CD14-positive monocyte (primary cell): Measurements from ENCODE around the gene ALG5. TPM values are rescaled to one million over a fixed set of nuclear protein-coding genes. Genes with fewer than 3 reads are reported as not detected.

ENCODE experiments used
- DNase-seq, 3 donors: peaks; one replicate each; pipeline ENCODE4 v3.0.0-alpha.2; 2011 to 2022
- H2AFZ ChIP-seq: 2 replicates; pipeline ENCODE4 v1.6.0; 2012; ENCODE audit warnings: mild to moderate bottlenecking, low read depth, low read length, inconsistent platforms; ENCODE audit not compliant: insufficient read depth, poor library complexity, severe bottlenecking
- H3K27ac ChIP-seq, 2 donors: 1 replicate in 1 of 2; 2 replicates in 1 of 2; pipeline ENCODE4 v1.5.1; 2012 to 2013; ENCODE audit warnings: low read length in 2 of 2, control low read depth in 1 of 2, inconsistent platforms in 1 of 2, low read depth in 1 of 2, mild to moderate bottlenecking in 1 of 2
- H3K27me3 ChIP-seq, 2 donors: one replicate each; pipeline versions ENCODE4 v1.6.0 to v1.6.1; 2011 to 2013; ENCODE audit warnings: low read length in 2 of 2; ENCODE audit not compliant: control insufficient read depth in 2 of 2, insufficient read depth in 2 of 2
- H3K36me3 ChIP-seq, 2 donors: replicated peaks in 1 of 2; 1 replicate in 1 of 2; 2 replicates in 1 of 2; pipeline versions ENCODE4 v1.5.1 to v1.6.1; 2012 to 2013; ENCODE audit warnings: low read length in 2 of 2, control low read depth in 1 of 2, inconsistent platforms in 1 of 2, mild to moderate bottlenecking in 1 of 2; ENCODE audit not compliant: insufficient read depth in 2 of 2, control insufficient read depth in 1 of 2
- H3K4me1 ChIP-seq, 2 donors: 1 replicate in 1 of 2; 2 replicates in 1 of 2; pipeline versions ENCODE4 v1.5.1 to v1.6.1; 2012 to 2013; ENCODE audit warnings: low read length in 2 of 2, control low read depth in 1 of 2, inconsistent platforms in 1 of 2, mild to moderate bottlenecking in 1 of 2, moderate library complexity in 1 of 2; ENCODE audit not compliant: insufficient read depth in 2 of 2, control insufficient read depth in 1 of 2
- H3K4me2 ChIP-seq: replicated peaks from 2 replicates; pipeline ENCODE3; 2012; ENCODE audit warnings: low read length, moderate library complexity, mild to moderate bottlenecking; ENCODE audit not compliant: poor library complexity, severe bottlenecking; ENCODE audit errors: extremely low read depth
- H3K4me3 ChIP-seq, 3 experiments: fragments of 200-600 bp in 1 of 3; sonication (generic) in 1 of 3; replicated peaks in 1 of 3; 1 replicate in 2 of 3; 2 replicates in 1 of 3; pipeline ENCODE4 v1.5.1; 2011 to 2013; ENCODE audit warnings: low read length in 3 of 3, mild to moderate bottlenecking in 3 of 3, control low read depth in 2 of 3, low read depth in 2 of 3, inconsistent platforms in 1 of 3, moderate library complexity in 1 of 3
- H3K79me2 ChIP-seq: 2 replicates; pipeline ENCODE4 v1.6.0; 2012; ENCODE audit warnings: mild to moderate bottlenecking, control low read depth, inconsistent platforms, low read length, moderate library complexity; ENCODE audit not compliant: insufficient read depth
- H3K9ac ChIP-seq: 2 replicates; pipeline ENCODE4 v1.6.0; 2017; ENCODE audit warnings: low read length, mild to moderate bottlenecking; ENCODE audit not compliant: insufficient read depth, poor library complexity, severe bottlenecking
- H3K9me3 ChIP-seq, 2 donors: replicated peaks in 1 of 2; 1 replicate in 1 of 2; 2 replicates in 1 of 2; pipeline versions ENCODE4 v1.5.1 to v1.6.1; 2012 to 2013; ENCODE audit warnings: low read length in 2 of 2, control low read depth in 1 of 2; ENCODE audit not compliant: control insufficient read depth in 1 of 2, insufficient read depth in 1 of 2
- H4K20me1 ChIP-seq: 2 replicates; pipeline ENCODE4 v1.6.0; 2012; ENCODE audit warnings: mild to moderate bottlenecking, low read length, control low read depth, moderate library complexity; ENCODE audit not compliant: insufficient read depth
- H3K27ac Mint-ChIP-seq, 7 donors: one replicate each; pipeline ENCODE4 v1.8.0; 2020; ENCODE audit warnings: mild to moderate bottlenecking in 7 of 7, mixed read lengths in 7 of 7, moderate library complexity in 6 of 7, inconsistent platforms in 2 of 7
- H3K27me3 Mint-ChIP-seq, 3 donors: one replicate each; pipeline ENCODE4 v1.8.0; 2021 to 2022; ENCODE audit warnings: low read depth in 3 of 3, mild to moderate bottlenecking in 3 of 3, mixed read lengths in 3 of 3, moderate library complexity in 3 of 3, inconsistent platforms in 1 of 3
- H3K36me3 Mint-ChIP-seq, 2 donors: one replicate each; pipeline ENCODE4 v1.8.0; 2020; ENCODE audit warnings: mixed read lengths in 2 of 2, inconsistent platforms in 1 of 2, mild to moderate bottlenecking in 1 of 2
- H3K4me1 Mint-ChIP-seq: one replicate; pipeline ENCODE4 v1.8.0; 2020; ENCODE audit warnings: mild to moderate bottlenecking, mixed read lengths
- H3K4me3 Mint-ChIP-seq, 2 donors: one replicate each; pipeline ENCODE4 v1.8.0; 2020; ENCODE audit warnings: mild to moderate bottlenecking in 2 of 2, mixed read lengths in 2 of 2, moderate library complexity in 1 of 2
- H3K9me3 Mint-ChIP-seq, 7 donors: one replicate each; pipeline ENCODE4 v1.8.0; 2020 to 2022; ENCODE audit warnings: mixed read lengths in 7 of 7, mild to moderate bottlenecking in 6 of 7, moderate library complexity in 6 of 7, inconsistent platforms in 2 of 7
- WGBS: methylation state at CpG from one replicate; pipeline ENCODE4 v1.1.5; 2013; ENCODE audit warnings: missing lambda C conversion rate; ENCODE audit not compliant: insufficient coverage; 5-methylcytosine and 5-hydroxymethylcytosine counted together
- intact Hi-C, 2 donors: fragments of 100-400 bp; cut with micrococcal nuclease; formaldehyde crosslinking; loops; one replicate each; pipeline versions ENCODE4 v1.15.0 to v1.15.1; 2023
- polyA plus RNA-seq, 3 donors: library from polyadenylated mRNA; depleted of rRNA in 1 of 3; unstranded in 2 of 3; stranded (reverse) in 1 of 3; fragments of 300-500 nt in 2 of 3; fragments of >200 nt in 1 of 3; fragmentation: Illumina TruSeq in 2 of 3; gene quantifications; 1 replicate in 2 of 3; 2 replicates in 1 of 3; pipeline ENCODE4 v1.2.3, GENCODE V29; 2012 to 2021
- TF ChIP-seq, protein P1 (sequence below): fragments of 200-600 bp; IDR thresholded peaks from one replicate; pipeline ENCODE4 v1.8.0; 2022; ENCODE audit warnings: antibody characterized with exemption, mild to moderate bottlenecking

ALG5 gene
- polyA plus RNA-seq, 3 donors, result 19.3 to 77.5 (median 73.3) TPM

DNA sequence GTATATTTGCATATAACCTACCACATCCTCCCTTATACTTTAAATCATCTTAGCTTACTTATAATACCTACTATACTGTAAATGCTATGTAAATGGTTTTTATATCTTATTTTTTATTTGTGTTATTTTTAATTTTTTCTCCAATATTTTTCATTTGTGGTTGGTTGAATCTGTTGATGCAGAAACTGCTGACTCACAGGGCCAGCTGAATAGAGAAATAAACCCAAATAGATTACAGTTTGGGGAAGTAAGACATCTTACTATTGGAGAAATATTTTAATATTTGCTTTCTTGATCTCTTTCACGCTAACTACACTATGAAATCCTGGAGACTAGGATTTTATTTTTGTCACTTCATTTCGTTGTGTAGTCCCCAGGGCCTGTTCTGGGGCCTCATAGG is 86.2 kb downstream of the ALG5 start:
- Histone ChIP-seq H3K36me3 (no peaks in the 10 kb centered on the region), H3K4me1 (no peaks in the 10 kb centered on the region), H3K9ac (no peak overlapping the region), H3K27ac (no peak overlapping the region), H3K4me2 (no peak overlapping the region), H2AFZ (no peak overlapping the region), H3K4me3 (no peak overlapping the region), H3K9me3 (no peaks in the 10 kb centered on the region), H4K20me1 (no peaks in the 10 kb centered on the region), H3K27me3 (peaks cover 18 to 23% of the 10 kb centered on the region in 2 donors), H3K79me2 (no peaks in the 10 kb centered on the region)
- Mint-ChIP-seq H3K36me3 (no peaks in the 10 kb centered on the region), H3K27ac (no peak overlapping the region), H3K27me3 (peaks cover 18 to 27% (median 20%) of the 10 kb centered on the region in 3 donors), H3K4me3 (no peak overlapping the region), H3K9me3 (peaks cover 0 to 5% (median 0%) of the 10 kb centered on the region in 7 donors), H3K4me1 (peaks cover 1% of the 10 kb centered on the region)
- no peak for DNase-seq
- TF ChIP-seq, protein P1, sequence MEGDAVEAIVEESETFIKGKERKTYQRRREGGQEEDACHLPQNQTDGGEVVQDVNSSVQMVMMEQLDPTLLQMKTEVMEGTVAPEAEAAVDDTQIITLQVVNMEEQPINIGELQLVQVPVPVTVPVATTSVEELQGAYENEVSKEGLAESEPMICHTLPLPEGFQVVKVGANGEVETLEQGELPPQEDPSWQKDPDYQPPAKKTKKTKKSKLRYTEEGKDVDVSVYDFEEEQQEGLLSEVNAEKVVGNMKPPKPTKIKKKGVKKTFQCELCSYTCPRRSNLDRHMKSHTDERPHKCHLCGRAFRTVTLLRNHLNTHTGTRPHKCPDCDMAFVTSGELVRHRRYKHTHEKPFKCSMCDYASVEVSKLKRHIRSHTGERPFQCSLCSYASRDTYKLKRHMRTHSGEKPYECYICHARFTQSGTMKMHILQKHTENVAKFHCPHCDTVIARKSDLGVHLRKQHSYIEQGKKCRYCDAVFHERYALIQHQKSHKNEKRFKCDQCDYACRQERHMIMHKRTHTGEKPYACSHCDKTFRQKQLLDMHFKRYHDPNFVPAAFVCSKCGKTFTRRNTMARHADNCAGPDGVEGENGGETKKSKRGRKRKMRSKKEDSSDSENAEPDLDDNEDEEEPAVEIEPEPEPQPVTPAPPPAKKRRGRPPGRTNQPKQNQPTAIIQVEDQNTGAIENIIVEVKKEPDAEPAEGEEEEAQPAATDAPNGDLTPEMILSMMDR, result no peak
- intact Hi-C loops, result no loop called here
- no CpG with 5 or more reads among the region's 2 CpGs for WGBS

- Mint-ChIP-seq H3K9me3 (peaks cover 0 to 5% (median 0%) of the 10 kb centered on the region in 7 donors), H3K36me3 (no peaks in the 10 kb centered on the region)
- H3K4me1 ChIP-seq, result no peaks in the 10 kb centered on the region
These were observed 86.8 kb downstream of the ALG5 start for GRCh38 chr13:36912369-36912768.

More at GRCh38 chr13:36912369-36912768, 86.8 kb downstream of the ALG5 start:
- H3K27me3 ChIP-seq, result peaks cover 12 to 18% of the 10 kb centered on the region in 2 donors
- no peak overlapping the region for H3K4me2 ChIP-seq
- no peak overlapping the region for H3K27ac ChIP-seq
- H3K9me3 ChIP-seq, result no peaks in the 10 kb centered on the region
- intact Hi-C loops, result no loop called here
- no peaks in the 10 kb centered on the region for H4K20me1 ChIP-seq
- TF ChIP-seq, protein P1, result no peak
- no peaks in the 10 kb centered on the region for H3K79me2 ChIP-seq
- Mint-ChIP-seq H3K27me3 (peaks cover 12 to 22% (median 14%) of the 10 kb centered on the region in 3 donors), H3K4me3 (no peak overlapping the region), H3K27ac (no peak overlapping the region), H3K4me1 (peaks cover 1% of the 10 kb centered on the region)
- H3K36me3 ChIP-seq, result no peaks in the 10 kb centered on the region
- H3K4me3 ChIP-seq, result no peak overlapping the region
- no peak for DNase-seq
- H2AFZ ChIP-seq, result no peak overlapping the region
- H3K9ac ChIP-seq, result no peak overlapping the region
